Heart left ventricle (tissue), 13 donors: ENCODE results near the gene LRRC23.

Source experiments
- POLR2A ChIP-seq, 2 donors: fragments of 450-650 bp; IDR thresholded peaks; one replicate each; pipeline ENCODE4 v1.6.1; 2017; ENCODE audit warnings: antibody characterized with exemption in 2 of 2, mild to moderate bottlenecking in 2 of 2, moderate library complexity in 2 of 2
- TF ChIP-seq, protein P1 (sequence below), 12 donors: fragments of 200-600 bp; sonication (generic) in 4 of 12; IDR thresholded peaks; one replicate each; pipeline versions ENCODE4 v1.5.0 to v1.8.0; 2018 to 2022; ENCODE audit warnings: antibody characterized with exemption in 12 of 12, mild to moderate bottlenecking in 5 of 12
- donor health status: ischemic (EF 13 %, LVEDD 7.1; RV severe dilation, severe dysfunction).
- donor health status: DM: no; HTN: yes; CAD: no.
- donor health status: DM: no; HTN: no; CAD: no.
- donor health status: ischemic (EF 25% LVEDD 6.9; RV normal size, moderate dysfunction).
- donor health status: ischemic (EF 25% LVEDD 5.7; RV mildly dilated, moderate dysfunction).
- donor health status: ischemic (EF 35%, LVEDD 5.7; RV mildly dilated, moderate dysfunction).
- donor health status: nonischemic (EF 11% LVEDD 7.7; RV severe dilation, severe dysfunction).
- donor health status: DM: yes; HTN: yes; CAD: no.
- donor health status: PGD.
- donor health status: ischemic (EF 29% LVEDD 5.4; RV normal size, mild dysfunction).
- donor health status: nonischemic (EF 23%, LVEDD 6.1; RV moderate dilation, normal function).

DNA sequence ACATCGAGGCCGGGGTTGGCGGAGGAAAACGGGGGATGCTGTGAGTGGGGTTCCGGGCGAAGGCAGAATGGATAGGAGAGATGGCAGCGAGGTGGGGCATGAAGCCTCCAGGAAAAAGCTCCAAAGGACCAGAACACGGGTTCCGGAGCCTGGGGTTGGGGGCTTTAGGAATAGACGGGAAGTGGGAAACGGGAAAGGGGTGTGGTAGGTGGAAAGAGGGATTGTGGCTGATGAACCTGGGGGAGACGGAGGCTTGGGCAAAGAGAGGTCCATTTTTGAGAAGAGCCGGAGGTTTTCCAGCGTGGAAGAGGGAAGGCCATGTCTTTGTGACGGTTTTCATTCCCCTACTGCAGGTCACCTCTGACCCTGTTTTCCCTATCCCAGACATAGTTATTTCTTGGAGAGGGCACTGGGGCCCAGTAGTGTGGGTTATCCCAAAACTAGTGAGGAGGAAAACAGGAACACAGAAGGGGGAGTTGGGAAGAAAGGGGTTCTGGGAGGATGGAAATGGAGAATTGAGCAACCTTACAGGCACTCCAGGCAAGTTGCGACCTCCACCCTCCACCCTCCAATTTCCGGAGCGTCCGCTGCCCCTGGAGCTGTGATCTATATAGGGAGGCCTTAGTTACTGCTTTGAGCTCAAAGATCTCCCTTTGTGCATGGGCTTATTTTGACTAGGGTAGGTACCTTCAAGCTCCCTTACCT, 24.2 kb downstream of the LRRC23 start:
- TF ChIP-seq, protein P1, sequence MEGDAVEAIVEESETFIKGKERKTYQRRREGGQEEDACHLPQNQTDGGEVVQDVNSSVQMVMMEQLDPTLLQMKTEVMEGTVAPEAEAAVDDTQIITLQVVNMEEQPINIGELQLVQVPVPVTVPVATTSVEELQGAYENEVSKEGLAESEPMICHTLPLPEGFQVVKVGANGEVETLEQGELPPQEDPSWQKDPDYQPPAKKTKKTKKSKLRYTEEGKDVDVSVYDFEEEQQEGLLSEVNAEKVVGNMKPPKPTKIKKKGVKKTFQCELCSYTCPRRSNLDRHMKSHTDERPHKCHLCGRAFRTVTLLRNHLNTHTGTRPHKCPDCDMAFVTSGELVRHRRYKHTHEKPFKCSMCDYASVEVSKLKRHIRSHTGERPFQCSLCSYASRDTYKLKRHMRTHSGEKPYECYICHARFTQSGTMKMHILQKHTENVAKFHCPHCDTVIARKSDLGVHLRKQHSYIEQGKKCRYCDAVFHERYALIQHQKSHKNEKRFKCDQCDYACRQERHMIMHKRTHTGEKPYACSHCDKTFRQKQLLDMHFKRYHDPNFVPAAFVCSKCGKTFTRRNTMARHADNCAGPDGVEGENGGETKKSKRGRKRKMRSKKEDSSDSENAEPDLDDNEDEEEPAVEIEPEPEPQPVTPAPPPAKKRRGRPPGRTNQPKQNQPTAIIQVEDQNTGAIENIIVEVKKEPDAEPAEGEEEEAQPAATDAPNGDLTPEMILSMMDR (IDR thresholded peaks at IDR 0.05) = no peak
- TF ChIP-seq POLR2A (IDR thresholded peaks at IDR 0.05) = no peak
